Central memory CD8-positive, alpha-beta T cell (primary cell): ENCODE data around the gene PPP6R3.

ENCODE experiments used
- ATAC-seq: fragments of 150-1000 bp; cut with Tn5 transposase; replicated peaks from 2 replicates; pipeline ENCODE4 v1.10.0; 2022; ENCODE audit warnings: mild to moderate bottlenecking, moderate FRiP score, moderate number of reproducible peaks; ENCODE audit not compliant: poor library complexity, severe bottlenecking; ENCODE audit errors: extremely low read depth
- DNase-seq, 2 donors: peaks; one replicate each; pipeline ENCODE4 v3.0.0; 2021; ENCODE audit warnings: low spot score in 2 of 2
- H3K27ac Mint-ChIP-seq: one replicate; pipeline ENCODE4 v1.8.0; 2022; ENCODE audit warnings: low read depth, mild to moderate bottlenecking, moderate library complexity, mixed read lengths
- H3K27me3 Mint-ChIP-seq: one replicate; pipeline ENCODE4 v1.8.0; 2022; ENCODE audit warnings: mixed read lengths
- H3K36me3 Mint-ChIP-seq: one replicate; pipeline ENCODE4 v1.8.0; 2022; ENCODE audit warnings: mild to moderate bottlenecking, moderate library complexity, mixed read lengths; ENCODE audit not compliant: insufficient read depth
- H3K4me1 Mint-ChIP-seq: one replicate; pipeline ENCODE4 v1.8.0; 2022; ENCODE audit warnings: mixed read lengths
- H3K4me3 Mint-ChIP-seq: one replicate; pipeline ENCODE4 v1.8.0; 2022; ENCODE audit warnings: mild to moderate bottlenecking, moderate library complexity, mixed read lengths
- H3K9me3 Mint-ChIP-seq: one replicate; pipeline ENCODE4 v1.8.0; 2022; ENCODE audit warnings: mixed read lengths

Gene PPP6R3, protein sequence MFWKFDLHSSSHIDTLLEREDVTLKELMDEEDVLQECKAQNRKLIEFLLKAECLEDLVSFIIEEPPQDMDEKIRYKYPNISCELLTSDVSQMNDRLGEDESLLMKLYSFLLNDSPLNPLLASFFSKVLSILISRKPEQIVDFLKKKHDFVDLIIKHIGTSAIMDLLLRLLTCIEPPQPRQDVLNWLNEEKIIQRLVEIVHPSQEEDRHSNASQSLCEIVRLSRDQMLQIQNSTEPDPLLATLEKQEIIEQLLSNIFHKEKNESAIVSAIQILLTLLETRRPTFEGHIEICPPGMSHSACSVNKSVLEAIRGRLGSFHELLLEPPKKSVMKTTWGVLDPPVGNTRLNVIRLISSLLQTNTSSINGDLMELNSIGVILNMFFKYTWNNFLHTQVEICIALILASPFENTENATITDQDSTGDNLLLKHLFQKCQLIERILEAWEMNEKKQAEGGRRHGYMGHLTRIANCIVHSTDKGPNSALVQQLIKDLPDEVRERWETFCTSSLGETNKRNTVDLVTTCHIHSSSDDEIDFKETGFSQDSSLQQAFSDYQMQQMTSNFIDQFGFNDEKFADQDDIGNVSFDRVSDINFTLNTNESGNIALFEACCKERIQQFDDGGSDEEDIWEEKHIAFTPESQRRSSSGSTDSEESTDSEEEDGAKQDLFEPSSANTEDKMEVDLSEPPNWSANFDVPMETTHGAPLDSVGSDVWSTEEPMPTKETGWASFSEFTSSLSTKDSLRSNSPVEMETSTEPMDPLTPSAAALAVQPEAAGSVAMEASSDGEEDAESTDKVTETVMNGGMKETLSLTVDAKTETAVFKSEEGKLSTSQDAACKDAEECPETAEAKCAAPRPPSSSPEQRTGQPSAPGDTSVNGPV

DNA sequence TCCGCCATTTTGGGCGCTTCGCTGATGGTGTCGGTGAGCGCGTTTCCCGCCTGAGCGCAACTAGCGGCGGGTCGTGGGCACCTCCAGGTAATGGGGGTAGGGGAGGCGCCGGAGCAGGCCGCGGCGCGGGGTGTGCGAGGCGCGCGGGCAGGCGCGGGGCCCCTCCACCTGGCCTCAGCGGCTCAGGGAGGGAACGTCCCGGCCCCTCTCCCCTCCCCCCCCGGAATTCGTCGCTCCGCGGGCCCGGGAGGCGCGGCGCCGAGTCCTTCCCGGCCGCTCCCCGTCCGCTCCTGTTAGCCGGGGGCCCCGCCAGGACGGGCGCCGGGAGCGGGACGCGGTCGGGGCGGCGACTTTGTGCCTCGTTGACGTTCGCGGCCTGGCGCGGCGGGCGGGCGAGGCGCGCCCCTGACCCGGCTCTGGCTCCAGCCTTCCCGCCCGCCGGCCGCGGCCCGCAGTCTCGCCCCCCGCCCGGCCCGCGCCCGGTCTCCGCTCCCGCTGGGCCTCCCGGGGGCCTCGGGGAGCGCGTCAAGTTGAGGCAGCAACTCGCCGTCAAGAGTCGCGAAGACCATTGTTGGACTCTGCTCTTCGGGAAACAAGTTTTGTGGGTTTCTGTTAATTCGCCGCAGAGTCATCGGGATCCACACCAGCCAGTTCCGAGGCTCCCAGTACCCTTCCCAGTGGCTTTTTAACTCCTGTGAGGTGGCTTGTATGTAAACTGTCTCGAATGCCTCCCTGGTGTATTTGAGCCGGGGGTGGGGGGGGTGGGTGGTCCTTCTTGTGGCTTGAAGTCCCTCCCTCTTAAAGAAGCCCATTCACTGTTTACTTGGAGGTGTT is at the start of gene PPP6R3:
Gene PPP6R3, plus strand, starts transcription at position 12 of the 834 bp plus-strand sequence. CDS start 76,913 bp downstream, outside the sequence.
- Mint-ChIP-seq H3K4me1 (peaks cover 43% of the 10 kb centered on the region), H3K27me3 (no peaks in the 10 kb centered on the region), H3K27ac (peak within 1 kb of the TSS; percentile 97), H3K9me3 (no peaks in the 10 kb centered on the region), H3K4me3 (peak within 1 kb of the TSS; percentile 73), H3K36me3 (peaks cover 18% of the 10 kb centered on the region)
- DNase-seq (no peak), ATAC-seq (peak; percentile 22)

DNA sequence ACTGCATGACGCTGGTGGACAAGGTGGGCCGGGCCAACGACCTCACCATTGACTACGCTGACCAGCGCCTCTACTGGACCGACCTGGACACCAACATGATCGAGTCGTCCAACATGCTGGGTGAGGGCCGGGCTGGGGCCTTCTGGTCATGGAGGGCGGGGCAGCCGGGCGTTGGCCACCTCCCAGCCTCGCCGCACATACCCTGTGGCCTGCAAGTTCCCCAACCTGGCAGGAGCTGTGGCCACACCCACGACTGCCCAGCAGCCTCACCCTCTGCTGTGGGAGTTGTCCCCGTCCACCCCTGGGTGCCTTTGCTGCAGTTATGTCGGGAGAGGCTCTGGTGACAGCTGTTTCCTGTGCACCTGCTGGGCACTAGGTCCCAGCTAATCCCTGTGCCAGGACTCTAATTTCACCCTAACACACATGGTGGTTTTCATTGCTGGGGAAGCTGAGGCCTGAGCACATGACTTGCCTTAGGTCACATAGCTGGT is 49.0 kb upstream of the PPP6R3 start:
- no peaks in the 10 kb centered on the region for H3K4me1 Mint-ChIP-seq
- DNase-seq = no peak

DNA sequence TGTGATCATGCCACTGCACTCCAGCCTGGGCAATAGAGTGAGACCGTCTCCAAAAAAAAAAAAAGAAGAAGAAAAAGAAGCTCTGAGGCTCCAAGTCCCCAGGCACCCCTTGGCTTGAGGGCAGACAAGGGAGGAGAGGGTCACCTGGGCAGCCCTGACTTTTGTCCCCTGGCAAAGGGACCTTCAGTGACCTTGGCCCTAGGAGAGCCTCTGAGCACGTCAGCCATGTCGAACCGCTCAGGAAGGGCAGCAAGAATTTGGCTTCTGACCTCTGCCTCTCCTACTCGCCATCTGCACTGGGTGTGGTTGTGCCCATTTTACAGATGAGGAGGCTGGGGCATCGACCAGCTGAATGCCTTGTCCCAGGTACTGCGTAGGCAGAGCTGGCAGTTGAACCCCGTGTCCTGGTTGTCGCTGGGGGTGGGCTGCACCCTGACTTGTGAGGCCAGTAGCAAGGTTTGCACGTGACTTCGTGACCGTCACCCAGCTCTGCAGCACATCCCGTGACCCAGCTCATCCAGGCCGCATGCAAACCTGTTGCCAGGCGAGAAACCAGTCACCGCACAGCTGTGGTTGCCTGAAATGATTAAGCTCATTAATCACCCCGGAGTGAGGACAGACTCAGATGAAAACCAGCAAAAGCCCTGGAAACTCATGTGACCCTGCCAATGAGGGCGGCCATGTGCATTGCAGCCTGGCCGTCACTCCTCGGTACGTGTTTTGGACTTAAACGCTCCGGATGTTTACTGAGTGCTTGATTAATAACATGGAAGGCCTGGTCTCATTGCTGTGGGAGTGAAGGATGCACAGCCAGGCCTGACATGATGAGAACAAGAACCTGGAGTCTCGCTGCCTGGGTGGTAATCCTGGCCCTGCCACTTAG is 47.7 kb upstream of the PPP6R3 start:
- no peak overlapping the region for H3K4me3 Mint-ChIP-seq

More for the DNA sequence above, 49.0 kb upstream of the PPP6R3 start:
- Mint-ChIP-seq H3K27me3 (no peaks in the 10 kb centered on the region), H3K9me3 (no peaks in the 10 kb centered on the region), H3K36me3 (no peaks in the 10 kb centered on the region), H3K4me3 (no peak overlapping the region), H3K27ac (no peak overlapping the region)
- ATAC-seq = no peak

DNA sequence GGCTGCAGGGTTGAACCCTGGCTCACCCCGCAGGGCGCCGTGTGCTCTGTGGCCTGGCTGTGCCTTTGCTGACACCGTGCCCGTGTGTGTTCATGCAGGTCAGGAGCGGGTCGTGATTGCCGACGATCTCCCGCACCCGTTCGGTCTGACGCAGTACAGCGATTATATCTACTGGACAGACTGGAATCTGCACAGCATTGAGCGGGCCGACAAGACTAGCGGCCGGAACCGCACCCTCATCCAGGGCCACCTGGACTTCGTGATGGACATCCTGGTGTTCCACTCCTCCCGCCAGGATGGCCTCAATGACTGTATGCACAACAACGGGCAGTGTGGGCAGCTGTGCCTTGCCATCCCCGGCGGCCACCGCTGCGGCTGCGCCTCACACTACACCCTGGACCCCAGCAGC is 47.0 kb upstream of the PPP6R3 start:
- no peak overlapping the region for H3K27ac Mint-ChIP-seq
- DNase-seq = no peak
- H3K27me3 Mint-ChIP-seq = no peaks in the 10 kb centered on the region
- H3K4me3 Mint-ChIP-seq = no peak overlapping the region
- no peaks in the 10 kb centered on the region for H3K9me3 Mint-ChIP-seq
- no peaks in the 10 kb centered on the region for H3K36me3 Mint-ChIP-seq
- H3K4me1 Mint-ChIP-seq = no peaks in the 10 kb centered on the region
- no peak for ATAC-seq

More for the DNA sequence above, 47.7 kb upstream of the PPP6R3 start:
- Mint-ChIP-seq H3K9me3 (no peaks in the 10 kb centered on the region), H3K36me3 (no peaks in the 10 kb centered on the region), H3K27me3 (no peaks in the 10 kb centered on the region), H3K4me1 (no peaks in the 10 kb centered on the region), H3K27ac (no peak overlapping the region)
- DNase-seq (no peak), ATAC-seq (peak; percentile 49)

DNA sequence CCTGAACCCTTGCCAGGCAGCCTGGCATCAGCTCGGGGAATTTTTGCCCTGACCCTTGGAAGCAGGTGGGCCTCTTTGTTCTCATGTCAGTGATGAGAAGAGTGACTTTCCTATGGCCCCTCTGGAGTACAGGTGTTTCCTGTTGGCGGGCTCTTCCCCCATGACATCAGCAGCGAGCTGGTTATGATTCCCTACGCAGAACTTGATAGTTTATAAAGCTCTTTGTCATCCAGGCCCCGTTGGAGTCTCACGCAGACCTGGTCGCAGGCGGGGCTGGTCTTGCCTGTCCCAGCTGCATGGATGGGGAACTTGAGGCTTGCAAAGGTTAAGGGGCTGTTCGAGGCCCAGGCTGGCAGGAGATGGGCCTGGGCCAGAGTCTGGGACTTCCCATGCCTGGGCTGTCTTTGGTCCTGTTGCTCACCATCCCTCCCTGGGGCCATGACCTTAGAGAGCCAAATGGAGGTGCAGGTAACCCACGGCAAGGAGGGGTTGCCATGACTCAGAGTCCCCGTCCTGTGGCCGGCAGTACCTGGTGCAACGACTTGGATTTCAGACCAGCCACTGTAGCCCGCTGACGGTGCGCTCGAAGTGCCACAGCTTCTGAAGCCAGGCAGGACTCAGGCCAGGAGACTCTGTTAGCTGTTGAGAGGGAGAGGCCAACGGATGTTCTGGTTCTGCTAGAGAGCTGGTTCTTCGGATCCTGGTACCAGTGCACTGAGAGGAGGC is 45.9 kb upstream of the PPP6R3 start:
- Mint-ChIP-seq H3K9me3 (no peaks in the 10 kb centered on the region), H3K4me3 (no peak overlapping the region), H3K4me1 (no peaks in the 10 kb centered on the region), H3K27ac (no peak overlapping the region), H3K27me3 (no peaks in the 10 kb centered on the region), H3K36me3 (no peaks in the 10 kb centered on the region)
- DNase-seq (no peak), ATAC-seq (no peak)

DNA sequence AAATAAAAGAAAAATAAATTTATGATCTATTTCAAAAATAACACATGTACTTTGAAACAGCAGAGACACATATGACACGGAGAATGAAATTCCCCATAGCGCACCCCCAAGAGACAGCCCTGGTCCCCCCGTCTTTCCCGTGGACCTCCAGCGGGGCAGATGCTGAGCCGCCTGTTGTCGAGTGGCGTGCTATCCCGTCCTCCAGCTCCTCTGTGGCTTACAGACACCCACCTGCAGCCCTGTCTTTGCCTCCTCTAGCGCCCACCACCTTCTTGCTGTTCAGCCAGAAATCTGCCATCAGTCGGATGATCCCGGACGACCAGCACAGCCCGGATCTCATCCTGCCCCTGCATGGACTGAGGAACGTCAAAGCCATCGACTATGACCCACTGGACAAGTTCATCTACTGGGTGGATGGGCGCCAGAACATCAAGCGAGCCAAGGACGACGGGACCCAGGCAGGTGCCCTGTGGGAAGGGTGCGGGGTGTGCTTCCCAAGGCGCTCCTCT is 44.4 kb upstream of the PPP6R3 start:
- Mint-ChIP-seq H3K27ac (no peak overlapping the region), H3K4me3 (no peak overlapping the region), H3K27me3 (no peaks in the 10 kb centered on the region), H3K36me3 (no peaks in the 10 kb centered on the region), H3K9me3 (no peaks in the 10 kb centered on the region), H3K4me1 (no peaks in the 10 kb centered on the region)
- ATAC-seq (no peak), DNase-seq (no peak)

DNA sequence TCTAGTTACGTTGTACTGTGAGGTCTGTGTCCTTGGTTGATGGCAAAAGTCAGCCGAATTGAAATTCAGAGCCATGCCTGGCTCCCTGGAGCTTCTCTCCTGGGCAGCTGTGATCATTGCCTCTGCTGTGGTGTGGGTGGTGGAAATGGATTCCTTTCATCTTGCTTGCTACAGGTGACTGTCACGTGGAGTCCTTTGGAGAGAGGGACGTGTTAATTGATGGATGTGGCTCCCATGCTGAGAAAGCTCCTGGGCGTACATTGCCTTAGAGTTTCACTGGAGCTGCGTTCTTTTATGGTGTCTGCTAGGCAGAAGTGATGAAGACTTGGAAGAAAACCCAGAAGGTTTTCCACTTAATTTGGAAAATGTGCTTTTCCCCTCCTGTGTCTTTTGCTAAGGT is 41.9 kb upstream of the PPP6R3 start:
- DNase-seq (no peak), ATAC-seq (no peak)
- H3K4me1 Mint-ChIP-seq = no peaks in the 10 kb centered on the region
- H3K9me3 Mint-ChIP-seq = no peaks in the 10 kb centered on the region
- no peaks in the 10 kb centered on the region for H3K36me3 Mint-ChIP-seq
- no peak overlapping the region for H3K4me3 Mint-ChIP-seq
- H3K27me3 Mint-ChIP-seq = no peaks in the 10 kb centered on the region
- no peak overlapping the region for H3K27ac Mint-ChIP-seq

DNA sequence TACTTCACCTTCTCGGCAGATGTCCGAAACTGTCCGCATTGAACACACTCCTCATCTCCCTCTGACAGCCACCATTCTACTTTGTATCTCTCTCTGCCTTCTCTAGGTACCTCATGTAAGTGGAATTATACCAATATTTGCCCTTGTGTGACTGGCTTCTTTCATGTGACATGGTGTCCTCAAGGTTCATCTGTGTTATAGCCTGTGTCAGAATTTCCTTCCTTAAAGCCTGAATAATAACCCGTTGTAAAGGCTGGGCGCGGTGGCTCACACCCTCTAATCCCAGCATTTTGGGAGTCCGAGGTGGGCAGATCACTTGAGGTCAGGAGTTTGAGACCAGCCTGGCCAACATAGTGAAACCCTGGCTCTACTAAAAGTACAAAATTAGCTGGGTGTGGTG is 40.4 kb upstream of the PPP6R3 start:
- H3K4me3 Mint-ChIP-seq = no peak overlapping the region
- H3K9me3 Mint-ChIP-seq = no peaks in the 10 kb centered on the region
- DNase-seq (no peak), ATAC-seq (no peak)
- H3K36me3 Mint-ChIP-seq = no peaks in the 10 kb centered on the region
- H3K4me1 Mint-ChIP-seq = no peaks in the 10 kb centered on the region
- no peak overlapping the region for H3K27ac Mint-ChIP-seq
- no peaks in the 10 kb centered on the region for H3K27me3 Mint-ChIP-seq

DNA sequence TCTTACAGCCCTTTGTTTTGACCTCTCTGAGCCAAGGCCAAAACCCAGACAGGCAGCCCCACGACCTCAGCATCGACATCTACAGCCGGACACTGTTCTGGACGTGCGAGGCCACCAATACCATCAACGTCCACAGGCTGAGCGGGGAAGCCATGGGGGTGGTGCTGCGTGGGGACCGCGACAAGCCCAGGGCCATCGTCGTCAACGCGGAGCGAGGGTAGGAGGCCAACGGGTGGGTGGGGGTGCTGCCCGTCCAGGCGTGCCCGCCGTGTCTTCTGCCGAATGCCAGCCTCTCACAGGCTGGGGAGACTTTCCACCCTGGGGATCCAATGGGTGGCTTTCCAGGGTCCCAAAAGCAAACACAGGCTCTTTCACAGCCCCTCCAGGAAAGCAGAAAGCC is 37.1 kb upstream of the PPP6R3 start:
- Mint-ChIP-seq H3K36me3 (no peaks in the 10 kb centered on the region), H3K27ac (no peak overlapping the region), H3K4me1 (no peaks in the 10 kb centered on the region), H3K4me3 (no peak overlapping the region), H3K27me3 (no peaks in the 10 kb centered on the region), H3K9me3 (no peaks in the 10 kb centered on the region)
- ATAC-seq = no peak
- no peak for DNase-seq

DNA sequence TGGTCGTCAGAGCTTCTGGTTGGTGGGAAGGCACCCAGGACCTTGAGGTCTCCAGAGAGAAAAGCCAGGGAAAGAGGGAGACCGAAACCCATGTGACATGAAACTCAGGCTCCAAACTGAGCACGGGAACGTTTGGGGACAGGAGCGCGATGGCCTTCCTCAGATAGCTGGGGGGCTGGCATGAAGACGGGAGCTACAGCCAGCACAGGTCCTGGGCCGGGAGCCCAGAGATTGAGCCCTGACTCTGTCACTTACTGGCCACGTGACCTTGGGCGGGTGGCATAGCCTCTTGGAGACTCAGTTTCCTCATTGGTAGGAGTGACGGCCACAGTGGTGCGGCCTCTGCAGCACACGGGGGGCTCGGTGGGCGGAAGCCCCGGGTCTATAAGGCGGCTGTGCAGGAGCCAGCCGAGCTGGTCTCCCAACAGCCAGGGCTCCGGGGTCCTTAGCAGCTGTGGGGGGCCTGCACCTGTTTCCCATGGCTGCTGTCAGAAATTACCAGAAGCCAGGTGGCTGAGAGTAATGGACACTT is 36.4 kb upstream of the PPP6R3 start:
- no peaks in the 10 kb centered on the region for H3K9me3 Mint-ChIP-seq
- no peak overlapping the region for H3K27ac Mint-ChIP-seq
- H3K27me3 Mint-ChIP-seq = no peaks in the 10 kb centered on the region
- no peaks in the 10 kb centered on the region for H3K36me3 Mint-ChIP-seq
- H3K4me1 Mint-ChIP-seq = no peaks in the 10 kb centered on the region
- H3K4me3 Mint-ChIP-seq = no peak overlapping the region
- ATAC-seq = no peak
- DNase-seq = no peak
